IMR-90 (cell line): ENCODE data around the gene PLB1.

ENCODE experiments used
- CEBPB ChIP-seq: IDR thresholded peaks from 2 replicates; pipeline ENCODE4 v1.6.1; 2012; ENCODE audit warnings: low read depth, low read length, improper control_type of control experiment
- CHD1 ChIP-seq: IDR thresholded peaks from 2 replicates; pipeline ENCODE4 v1.6.1; 2012; ENCODE audit warnings: low read depth, low read length, improper control_type of control experiment
- FOS ChIP-seq: fragments of 150-350 bp; IDR thresholded peaks from 2 replicates; pipeline ENCODE4 v1.6.1; 2016; ENCODE audit warnings: low read depth, low read length
- MAFK ChIP-seq: IDR thresholded peaks from 2 replicates; pipeline ENCODE4 v1.6.1; 2012; ENCODE audit warnings: low read depth, low read length, improper control_type of control experiment
- MAZ ChIP-seq: IDR thresholded peaks from 2 replicates; pipeline ENCODE4 v1.6.1; 2012; ENCODE audit warnings: low read depth, mild to moderate bottlenecking, low read length, improper control_type of control experiment, moderate library complexity, borderline replicate concordance
- MXI1 ChIP-seq: IDR thresholded peaks from 2 replicates; pipeline ENCODE4 v1.6.1; 2012; ENCODE audit warnings: low read depth, mild to moderate bottlenecking, low read length, moderate library complexity, borderline replicate concordance
- POLR2A ChIP-seq: IDR thresholded peaks from 2 replicates; pipeline ENCODE4 v1.6.1; 2012; ENCODE audit warnings: mild to moderate bottlenecking, low read depth, low read length
- RAD21 ChIP-seq: IDR thresholded peaks from 2 replicates; pipeline ENCODE4 v1.6.1; 2012; ENCODE audit warnings: low read length, improper control_type of control experiment
- RCOR1 ChIP-seq: IDR thresholded peaks from 2 replicates; pipeline ENCODE4 v1.6.1; 2012; ENCODE audit warnings: mild to moderate bottlenecking, low read length, improper control_type of control experiment; ENCODE audit not compliant: insufficient replicate concordance
- SMC3 ChIP-seq: fragments of 150-350 bp; IDR thresholded peaks from 2 replicates; pipeline ENCODE4 v1.6.1; 2016; ENCODE audit warnings: low read depth, mild to moderate bottlenecking, antibody characterized with exemption, low read length, moderate library complexity
- USF2 ChIP-seq: fragments of 150-350 bp; IDR thresholded peaks from 2 replicates; pipeline ENCODE4 v1.6.1; 2017; ENCODE audit warnings: mild to moderate bottlenecking, antibody characterized with exemption, low read length, low read depth
- TF ChIP-seq, protein P1 (sequence below): conservative IDR thresholded peaks from 2 replicates; pipeline ENCODE4 v1.5.1; 2012; ENCODE audit warnings: mild to moderate bottlenecking, low read depth, low read length, improper control_type of control experiment

GRCh38 chr2:28568036-28568435 lies 72.2 kb downstream of the PLB1 start:
- no peak for TF ChIP-seq SMC3
- TF ChIP-seq, protein P1, sequence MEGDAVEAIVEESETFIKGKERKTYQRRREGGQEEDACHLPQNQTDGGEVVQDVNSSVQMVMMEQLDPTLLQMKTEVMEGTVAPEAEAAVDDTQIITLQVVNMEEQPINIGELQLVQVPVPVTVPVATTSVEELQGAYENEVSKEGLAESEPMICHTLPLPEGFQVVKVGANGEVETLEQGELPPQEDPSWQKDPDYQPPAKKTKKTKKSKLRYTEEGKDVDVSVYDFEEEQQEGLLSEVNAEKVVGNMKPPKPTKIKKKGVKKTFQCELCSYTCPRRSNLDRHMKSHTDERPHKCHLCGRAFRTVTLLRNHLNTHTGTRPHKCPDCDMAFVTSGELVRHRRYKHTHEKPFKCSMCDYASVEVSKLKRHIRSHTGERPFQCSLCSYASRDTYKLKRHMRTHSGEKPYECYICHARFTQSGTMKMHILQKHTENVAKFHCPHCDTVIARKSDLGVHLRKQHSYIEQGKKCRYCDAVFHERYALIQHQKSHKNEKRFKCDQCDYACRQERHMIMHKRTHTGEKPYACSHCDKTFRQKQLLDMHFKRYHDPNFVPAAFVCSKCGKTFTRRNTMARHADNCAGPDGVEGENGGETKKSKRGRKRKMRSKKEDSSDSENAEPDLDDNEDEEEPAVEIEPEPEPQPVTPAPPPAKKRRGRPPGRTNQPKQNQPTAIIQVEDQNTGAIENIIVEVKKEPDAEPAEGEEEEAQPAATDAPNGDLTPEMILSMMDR, result no peak
- no peak for TF ChIP-seq RCOR1
- no peak for TF ChIP-seq USF2
- no peak for TF ChIP-seq MAZ
- TF ChIP-seq RAD21, result no peak
- TF ChIP-seq MAFK, result no peak
- no peak for TF ChIP-seq POLR2A
- no peak for TF ChIP-seq MXI1
- no peak for TF ChIP-seq CEBPB
- no peak for TF ChIP-seq FOS
- TF ChIP-seq CHD1, result no peak
